Karpas-422 (cell line): ENCODE measurements around the gene BORCS6. TPM values are rescaled to one million over a fixed set of nuclear protein-coding genes. Genes with fewer than 3 reads are reported as not detected.

Experiments used
- DNase-seq: peaks from one replicate; pipeline ENCODE4 v3.0.0-alpha.2; 2015
- H2AFZ ChIP-seq: fragments of 200-600 bp; sonication (generic); 2 replicates; pipeline ENCODE4 v1.6.1; 2014; ENCODE audit warnings: antibody characterized with exemption, low read length, mixed read lengths
- H3K27ac ChIP-seq: fragments of 200-600 bp; sonication (generic); 2 replicates; pipeline ENCODE4 v1.5.1; 2014; ENCODE audit warnings: mild to moderate bottlenecking, low read length, moderate library complexity
- H3K27me3 ChIP-seq: fragments of 200-600 bp; sonication (generic); 2 replicates; pipeline ENCODE4 v1.6.1; 2014; ENCODE audit warnings: low read length, mixed read lengths
- H3K36me3 ChIP-seq: fragments of 200-600 bp; sonication (generic); 2 replicates; pipeline ENCODE4 v1.6.1; 2014; ENCODE audit warnings: low read length, mixed read lengths; ENCODE audit not compliant: insufficient read depth
- H3K4me1 ChIP-seq: fragments of 200-600 bp; sonication (generic); 2 replicates; pipeline ENCODE4 v1.6.1; 2014; ENCODE audit warnings: mild to moderate bottlenecking, low read length, mixed read lengths
- H3K4me2 ChIP-seq: fragments of 200-600 bp; sonication (generic); 2 replicates; pipeline ENCODE4 v1.6.1; 2014; ENCODE audit warnings: low read length, low read depth, mild to moderate bottlenecking; ENCODE audit not compliant: poor library complexity, severe bottlenecking
- H3K4me3 ChIP-seq: fragments of 200-600 bp; sonication (generic); 2 replicates; pipeline ENCODE4 v1.5.1; 2014; ENCODE audit warnings: mild to moderate bottlenecking, antibody characterized with exemption, low read length, mixed read lengths
- H3K79me2 ChIP-seq: fragments of 200-600 bp; sonication (generic); 2 replicates; pipeline ENCODE4 v1.6.1; 2014; ENCODE audit warnings: mild to moderate bottlenecking, low read length, mixed read lengths
- H3K9ac ChIP-seq: fragments of 200-600 bp; sonication (generic); 2 replicates; pipeline ENCODE4 v1.6.0; 2014; ENCODE audit warnings: low read length
- H3K9me2 ChIP-seq: fragments of 200-600 bp; sonication (generic), shearing (Covaris generic); replicated peaks from 2 replicates; pipeline ENCODE4 v1.6.0; 2014; ENCODE audit warnings: mild to moderate bottlenecking, low read length, moderate library complexity; ENCODE audit not compliant: insufficient read depth
- H3K9me3 ChIP-seq: fragments of 300-700, 200-600 bp; sonication (generic); 2 replicates; pipeline ENCODE4 v1.6.1; 2014; ENCODE audit warnings: low read length, mixed read lengths
- H4K20me1 ChIP-seq: fragments of 200-600 bp; sonication (generic); 2 replicates; pipeline ENCODE4 v1.6.1; 2014; ENCODE audit warnings: mild to moderate bottlenecking, antibody characterized with exemption, low read length, low read depth; ENCODE audit not compliant: insufficient read depth
- total RNA-seq: library from RNA; depleted of rRNA; stranded (reverse); fragments of >200 nt; shearing (Covaris generic); gene quantifications from 2 replicates; pipeline ENCODE4 v1.2.3, GENCODE V29; 2014; ENCODE audit warnings: low replicate concordance

Gene BORCS6
- total RNA-seq, 1 experiment from 2014 or later, result 10.3 TPM

DNA sequence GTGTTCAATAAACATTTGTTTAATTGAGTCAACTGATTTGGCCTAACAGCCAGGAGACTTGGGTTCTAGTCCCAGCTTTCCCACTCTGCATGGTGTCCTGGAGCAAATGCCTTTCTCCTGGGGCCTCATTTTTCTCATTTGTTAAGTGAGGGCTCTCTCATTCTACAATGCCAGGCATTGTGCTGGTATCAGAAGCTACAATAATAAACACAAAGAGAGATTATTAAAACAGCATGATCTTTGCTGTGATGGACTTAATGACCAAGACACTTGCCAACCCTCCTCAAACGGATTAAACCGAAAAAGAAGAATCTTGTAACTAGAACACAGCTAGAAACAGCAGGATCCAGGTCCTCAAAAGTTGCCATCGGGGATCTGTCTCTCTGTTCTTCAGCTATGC, 22.5 kb downstream of the BORCS6 start:
- Histone ChIP-seq H3K27ac (no peak overlapping the region), H3K4me1 (peaks cover 26% of the 10 kb centered on the region), H3K9me2 (no peaks in the 10 kb centered on the region), H4K20me1 (no peaks in the 10 kb centered on the region), H3K9ac (no peak overlapping the region), H3K9me3 (no peaks in the 10 kb centered on the region), H3K79me2 (peaks cover 5% of the 10 kb centered on the region), H3K4me2 (no peak overlapping the region), H2AFZ (no peak overlapping the region), H3K27me3 (no peaks in the 10 kb centered on the region), H3K36me3 (no peaks in the 10 kb centered on the region), H3K4me3 (no peak overlapping the region)
- DNase-seq, result no peak

GRCh38 chr17:8166731-8167130, 23.2 kb downstream of the BORCS6 start:
- no peak overlapping the region for H3K4me2 ChIP-seq
- H3K9ac ChIP-seq, result no peak overlapping the region
- no peak overlapping the region for H3K27ac ChIP-seq
- no peaks in the 10 kb centered on the region for H3K9me3 ChIP-seq
- H2AFZ ChIP-seq, result no peak overlapping the region
- no peak for DNase-seq
- H3K79me2 ChIP-seq, result peaks cover 13% of the 10 kb centered on the region
- H4K20me1 ChIP-seq, result peaks cover 6% of the 10 kb centered on the region
- no peaks in the 10 kb centered on the region for H3K36me3 ChIP-seq
- H3K4me3 ChIP-seq, result no peak overlapping the region
- no peaks in the 10 kb centered on the region for H3K27me3 ChIP-seq
- H3K4me1 ChIP-seq, result peaks cover 26% of the 10 kb centered on the region
- no peaks in the 10 kb centered on the region for H3K9me2 ChIP-seq

- DNase-seq, result no peak
- peaks cover 23% of the 10 kb centered on the region for H3K79me2 ChIP-seq
- H3K27me3 ChIP-seq, result no peaks in the 10 kb centered on the region
- H2AFZ ChIP-seq, result peak overlapping the region; percentile 94; the same call in 1 of the 2 replicates
- peak overlapping the region; percentile 81 for H3K27ac ChIP-seq
- H3K4me1 ChIP-seq, result peaks cover 43% of the 10 kb centered on the region
- no peaks in the 10 kb centered on the region for H3K9me2 ChIP-seq
- H3K9me3 ChIP-seq, result no peaks in the 10 kb centered on the region
- peak overlapping the region; percentile 88 for H3K4me2 ChIP-seq
- H4K20me1 ChIP-seq, result peaks cover 12% of the 10 kb centered on the region
- peaks cover 6% of the 10 kb centered on the region; the same call in 1 of the 2 replicates for H3K36me3 ChIP-seq
- H3K4me3 ChIP-seq, result peak overlapping the region; percentile 86; the same call in 1 of the 2 replicates
- peak overlapping the region; percentile 96 for H3K9ac ChIP-seq
Observed at GRCh38 chr17:8164815-8165131, 25.2 kb downstream of the BORCS6 start.

DNA sequence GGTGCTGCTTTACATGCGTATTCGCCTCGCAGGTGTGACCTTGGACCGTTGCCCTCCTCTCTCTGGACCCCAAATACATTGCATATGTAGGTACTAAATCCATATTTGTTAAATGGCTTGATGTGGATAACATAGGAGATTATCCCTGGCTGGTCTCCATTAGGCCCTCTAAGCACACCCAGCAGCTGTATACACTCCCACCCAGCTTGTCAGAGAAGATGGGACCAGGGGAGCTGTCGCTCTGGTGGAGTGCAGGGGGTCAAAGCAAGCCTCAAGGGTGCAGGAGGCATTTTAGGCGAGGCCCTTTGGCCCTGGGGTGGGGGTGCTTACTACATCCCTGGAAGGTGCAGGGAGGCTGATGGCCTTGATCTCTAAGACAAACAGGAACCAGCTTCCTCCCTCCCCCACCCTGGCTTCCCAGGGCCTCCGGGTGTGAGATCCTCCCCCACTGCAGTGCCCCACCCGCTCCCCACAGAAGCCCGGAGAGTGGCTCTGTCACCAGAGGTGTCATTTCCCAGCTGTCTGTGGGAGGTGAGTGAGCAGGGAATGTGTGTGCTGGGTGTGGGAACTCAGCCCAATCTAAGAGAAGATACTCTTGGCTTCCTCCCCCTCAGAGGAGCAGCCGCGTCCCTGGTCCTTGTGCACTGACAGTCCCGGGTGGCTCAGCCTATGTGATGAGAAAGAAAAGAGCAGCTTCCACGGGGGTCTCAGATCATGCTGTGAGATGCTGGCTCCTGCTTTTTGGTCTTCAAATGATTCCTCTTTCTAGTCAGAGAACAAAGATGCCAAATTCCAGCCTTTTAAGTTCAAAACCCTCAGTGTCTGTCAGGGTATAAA, 25.8 kb downstream of the BORCS6 start:
- Histone ChIP-seq H3K27me3 (no peaks in the 10 kb centered on the region), H3K79me2 (peaks cover 27% of the 10 kb centered on the region), H2AFZ (peak overlapping the region; percentile 94; the same call in 1 of the 2 replicates), H3K4me2 (peak overlapping the region; percentile 88), H3K4me3 (peak overlapping the region; percentile 86), H3K9me3 (no peaks in the 10 kb centered on the region), H3K4me1 (peaks cover 49% of the 10 kb centered on the region), H3K27ac (peak overlapping the region; percentile 81), H3K9ac (peak overlapping the region; percentile 96), H3K36me3 (peaks cover 11% of the 10 kb centered on the region; the same call in 1 of the 2 replicates), H4K20me1 (peaks cover 12% of the 10 kb centered on the region), H3K9me2 (no peaks in the 10 kb centered on the region)
- DNase-seq, result peak; percentile 86

DNA sequence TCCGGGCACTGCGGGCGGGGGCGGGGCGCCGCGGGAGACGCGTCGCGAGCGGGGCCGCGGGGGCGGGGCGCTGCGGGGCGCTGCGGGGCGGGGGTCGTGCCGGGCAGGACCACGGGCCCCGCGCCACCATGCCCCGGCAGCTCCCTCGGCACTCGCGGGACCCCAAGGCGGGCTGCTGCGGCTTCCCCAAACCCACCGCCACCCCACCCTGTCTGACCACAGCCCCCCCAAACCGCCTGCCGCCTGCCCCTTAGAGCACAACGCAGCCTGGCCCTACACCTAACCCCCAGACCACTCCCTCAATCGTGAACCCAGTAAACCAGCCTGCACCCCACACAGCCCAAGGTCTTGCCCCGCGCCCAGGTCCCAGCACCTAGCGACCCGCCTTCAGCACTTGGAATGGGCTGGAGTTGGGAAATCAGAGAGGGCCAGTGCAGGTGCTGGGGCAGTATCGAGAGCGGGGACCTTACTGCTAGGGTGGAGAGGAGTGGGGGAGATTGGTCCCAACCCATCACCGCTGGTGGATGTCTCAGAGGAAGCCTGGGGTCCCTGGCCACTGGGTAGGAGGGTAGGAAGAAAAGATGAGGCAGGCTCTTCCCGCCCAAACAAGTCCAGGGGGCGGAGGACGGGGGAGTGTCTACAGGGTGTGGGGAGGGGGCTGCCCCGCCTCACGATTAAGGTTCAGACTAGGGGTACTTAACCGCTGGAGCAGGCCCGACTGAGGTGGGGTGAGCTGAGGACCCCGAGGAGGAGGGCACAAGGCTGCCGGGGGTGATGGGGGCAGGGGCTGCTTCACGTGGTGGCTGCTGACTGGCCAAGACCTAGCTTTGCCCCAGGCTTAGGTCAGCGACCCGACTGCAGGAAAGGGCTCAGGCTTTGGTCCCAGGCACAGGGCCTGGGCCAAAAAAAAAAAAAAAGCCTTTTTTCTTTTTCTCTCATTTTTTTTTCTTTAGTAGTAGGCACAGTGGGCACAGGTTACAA, 26.7 kb downstream of the BORCS6 start:
- Histone ChIP-seq H3K4me1 (peaks cover 53% of the 10 kb centered on the region), H3K4me3 (peak overlapping the region; percentile 86), H3K27ac (peak overlapping the region; percentile 81), H3K79me2 (peaks cover 27% of the 10 kb centered on the region), H3K36me3 (peaks cover 11% of the 10 kb centered on the region; the same call in 1 of the 2 replicates), H3K9me2 (no peaks in the 10 kb centered on the region), H3K9me3 (no peaks in the 10 kb centered on the region), H3K4me2 (peak overlapping the region; percentile 88), H3K27me3 (no peaks in the 10 kb centered on the region), H3K9ac (peak overlapping the region; percentile 96), H2AFZ (peak overlapping the region; percentile 94), H4K20me1 (peaks cover 12% of the 10 kb centered on the region)
- DNase-seq, result peak; percentile 75

DNA sequence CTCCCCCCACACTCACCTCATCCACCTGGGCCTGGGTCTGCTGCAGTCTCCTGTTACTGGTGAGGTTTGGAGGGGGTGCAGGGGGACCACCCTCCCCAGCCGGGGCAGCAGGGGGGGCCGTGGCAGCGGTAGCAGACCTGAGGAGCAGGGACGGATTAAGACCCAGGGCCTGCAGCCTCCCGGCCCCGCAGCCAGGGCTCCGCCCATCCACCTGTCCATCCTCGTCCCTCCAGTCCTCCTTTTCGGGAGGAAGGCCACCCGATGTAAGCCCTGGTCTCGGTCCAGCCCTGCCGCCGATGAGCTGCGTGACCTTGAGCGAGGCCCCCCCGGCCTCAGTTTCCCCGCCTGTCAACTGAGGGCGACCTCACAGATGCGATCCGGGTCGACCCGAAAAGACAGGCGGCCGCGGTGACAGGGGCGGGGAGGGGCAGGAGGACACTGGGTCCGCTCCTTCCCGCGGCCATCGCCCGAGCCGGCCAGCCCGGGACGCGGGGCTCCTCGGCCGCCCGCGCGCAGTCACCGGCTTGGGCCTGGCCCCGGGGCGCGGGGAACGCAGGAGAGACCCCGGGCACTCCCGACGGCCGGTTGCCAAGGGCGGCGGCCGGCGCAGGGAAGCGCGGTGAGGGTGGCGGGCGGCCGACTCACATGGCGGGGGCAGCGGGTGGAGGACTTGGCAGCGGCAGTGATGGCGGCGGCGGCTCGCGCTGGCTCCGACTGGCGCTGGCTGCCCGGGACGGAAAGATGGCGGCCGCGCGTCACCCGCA, 27.6 kb downstream of the BORCS6 start, which contains the start of gene VAMP2:
TSS of gene VAMP2 (minus strand) at position 716 of the 764 bp plus-strand sequence. CDS start at position 647, 69 bp downstream.
- Histone ChIP-seq H4K20me1 (peaks cover 12% of the 10 kb centered on the region), H3K79me2 (peaks cover 27% of the 10 kb centered on the region), H2AFZ (peak within 1 kb of the TSS; percentile 94), H3K27ac (peak within 1 kb of the TSS; percentile 81), H3K36me3 (peaks cover 11% of the 10 kb centered on the region; the same call in 1 of the 2 replicates), H3K4me2 (peak within 1 kb of the TSS; percentile 96), H3K4me3 (peak within 1 kb of the TSS; percentile 86), H3K9me2 (no peaks in the 10 kb centered on the region), H3K9ac (peak within 1 kb of the TSS; percentile 96), H3K4me1 (peaks cover 53% of the 10 kb centered on the region), H3K27me3 (no peaks in the 10 kb centered on the region), H3K9me3 (no peaks in the 10 kb centered on the region)
- DNase-seq, result peak; percentile 90

DNA sequence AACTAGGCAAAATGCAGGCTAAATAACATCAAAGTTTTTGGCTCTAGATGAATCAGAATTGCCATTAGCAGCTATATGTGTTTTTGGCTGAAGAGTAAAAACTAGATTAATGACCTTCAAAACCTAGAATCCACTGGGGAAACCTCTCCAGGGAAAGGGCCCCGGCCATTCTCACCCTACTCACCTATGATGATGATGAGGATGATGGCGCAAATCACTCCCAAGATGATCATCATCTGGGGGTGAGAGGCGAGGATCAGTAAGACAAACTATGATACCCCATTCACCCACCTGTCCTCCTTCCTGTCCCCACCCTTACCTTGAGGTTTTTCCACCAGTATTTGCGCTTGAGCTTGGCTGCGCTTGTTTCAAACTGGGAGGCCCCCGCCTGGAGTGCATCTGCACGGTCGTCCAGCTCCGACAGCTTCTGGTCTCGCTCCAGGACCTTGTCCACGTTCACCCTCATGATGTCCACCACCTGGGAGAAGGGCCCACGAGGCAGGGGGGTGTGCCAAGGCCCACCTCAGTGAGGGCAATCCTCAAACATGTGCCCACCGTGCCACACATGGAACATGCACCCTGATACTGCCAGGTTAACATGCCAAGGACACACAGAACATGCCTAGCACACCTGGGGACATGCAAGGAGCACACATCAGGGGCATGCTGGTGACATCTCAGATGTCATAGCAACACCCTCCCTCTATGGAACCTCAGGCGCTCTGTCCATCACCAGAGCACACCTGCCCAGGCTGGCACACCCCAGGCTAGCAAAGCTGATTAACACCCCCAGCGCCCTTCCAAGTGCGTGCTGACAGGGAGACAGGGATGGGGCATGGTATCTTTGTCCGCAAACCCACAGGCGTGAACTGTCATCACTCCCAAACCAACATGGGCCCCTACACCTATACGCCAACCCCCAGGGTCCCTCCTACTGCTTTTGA, 28.4 kb downstream of the BORCS6 start:
- Histone ChIP-seq H3K36me3 (peaks cover 11% of the 10 kb centered on the region; the same call in 1 of the 2 replicates), H3K27ac (peak overlapping the region; percentile 69), H3K27me3 (no peaks in the 10 kb centered on the region), H3K9me3 (no peaks in the 10 kb centered on the region), H3K4me3 (peak overlapping the region; percentile 86), H2AFZ (no peak overlapping the region), H4K20me1 (peaks cover 12% of the 10 kb centered on the region), H3K4me1 (peaks cover 58% of the 10 kb centered on the region), H3K9me2 (no peaks in the 10 kb centered on the region), H3K79me2 (peaks cover 27% of the 10 kb centered on the region), H3K9ac (peak overlapping the region; percentile 96), H3K4me2 (peak overlapping the region; percentile 96)
- DNase-seq, result no peak
